NCI-H526 (cell line): ENCODE data around the gene MRPL58.
"Not testable (repeated sequence)": the region's sequence is repeated elsewhere in the genome, so short reads cannot be mapped to it uniquely, and the experiment has no call there.

Experiments used
- DNase-seq, 2 experiments: peaks; one replicate each; lab custom pipeline; 2025; lab: John Stamatoyannopoulos, UW

Gene MRPL58

GRCh38 chr17:75013092-75013559, 656 bp downstream of the MRPL58 start:
- peak in 1 of 2 experiments; percentile 49 for DNase-seq

GRCh38 chr17:75019146-75019545, 6.7 kb downstream of the MRPL58 start:
- DNase-seq = no peak

GRCh38 chr17:75019710-75020109, 7.2 kb downstream of the MRPL58 start:
- no peak for DNase-seq

GRCh38 chr17:75020331-75021110, 8.1 kb downstream of the MRPL58 start:
- DNase-seq = no peak

GRCh38 chr17:75024686-75025397, 12.4 kb downstream of the MRPL58 start:
- no peak for DNase-seq

GRCh38 chr17:75025398-75025734, 12.9 kb downstream of the MRPL58 start:
- not testable (repeated sequence) for DNase-seq

- DNase-seq = not testable (repeated sequence)
Observed at GRCh38 chr17:75026650-75027049, 14.2 kb downstream of the MRPL58 start.

- DNase-seq = no peak
Observed at GRCh38 chr17:75030161-75030560, 17.7 kb downstream of the MRPL58 start.

- peak; percentile 84 to 89 for DNase-seq
Observed at GRCh38 chr17:75031972-75032719, 19.7 kb downstream of the MRPL58 start.

- peak in 1 of 2 experiments; percentile 29 for DNase-seq
Observed at GRCh38 chr17:75032720-75033280, 20.3 kb downstream of the MRPL58 start.

- peak; percentile 89 to 93 for DNase-seq
Observed at GRCh38 chr17:75033346-75034235, 21.1 kb downstream of the MRPL58 start.

- peak; percentile 87 to 92 for DNase-seq
Observed at GRCh38 chr17:75034236-75034908, 21.9 kb downstream of the MRPL58 start.

GRCh38 chr17:75036643-75037268, 24.3 kb downstream of the MRPL58 start:
- DNase-seq = no peak

- no peak for DNase-seq
Observed at GRCh38 chr17:75039238-75039637, 26.8 kb downstream of the MRPL58 start.

GRCh38 chr17:75041656-75042280, 29.3 kb downstream of the MRPL58 start:
- DNase-seq = no peak

- not testable (repeated sequence) for DNase-seq
Observed at GRCh38 chr17:75043789-75044188, 31.3 kb downstream of the MRPL58 start.

- DNase-seq = no peak
Observed at GRCh38 chr17:75044716-75045115, 32.2 kb downstream of the MRPL58 start.

GRCh38 chr17:75045946-75046406, 33.5 kb downstream of the MRPL58 start:
- DNase-seq = not testable (repeated sequence)
